ENCODE data around the gene DKKL1.

GRCh38 chr19:49340069-49340864, 23.4 kb upstream of the DKKL1 start:
- TF ChIP-seq CTCF (IDR thresholded peaks at IDR 0.05) (no peak), POLR2A (IDR thresholded peaks at IDR 0.05) (no peak), EP300 (IDR thresholded peaks at IDR 0.05) (no peak)
